Liver (tissue), 9 donors: ENCODE results near the gene MAPKAP1. TPM values are rescaled to one million over a fixed set of nuclear protein-coding genes. Genes with fewer than 3 reads are reported as not detected.
A peak's percentile ranks its signal among the peaks of the same experiment; 100 is the strongest.

Experiments used
- DNase-seq: peaks from one replicate; pipeline ENCODE4 v3.0.0-alpha.2; 2017; ENCODE audit warnings: low spot score
- H3K27ac ChIP-seq, 2 donors: one replicate each; pipeline ENCODE4 v1.7.0; 2013; ENCODE audit warnings: inconsistent platforms in 2 of 2, low read length in 2 of 2, control low read depth in 1 of 2, low read depth in 1 of 2, mild to moderate bottlenecking in 1 of 2
- H3K27me3 ChIP-seq, 4 donors: one replicate each; pipeline versions ENCODE4 v1.6.1 to v1.7.0; 2013; ENCODE audit warnings: low read length in 3 of 4, inconsistent platforms in 1 of 4, mild to moderate bottlenecking in 1 of 4, moderate library complexity in 1 of 4; ENCODE audit not compliant: control insufficient read depth in 4 of 4, insufficient read depth in 4 of 4
- H3K36me3 ChIP-seq, 4 donors: one replicate each; pipeline versions ENCODE4 v1.6.1 to v1.7.0; 2013; ENCODE audit warnings: low read length in 3 of 4, mild to moderate bottlenecking in 3 of 4, low read depth in 1 of 4, moderate library complexity in 1 of 4; ENCODE audit not compliant: control insufficient read depth in 4 of 4, insufficient read depth in 3 of 4
- H3K4me1 ChIP-seq, 4 donors: one replicate each; pipeline versions ENCODE4 v1.6.1 to v1.7.0; 2013; ENCODE audit warnings: low read length in 3 of 4, mild to moderate bottlenecking in 3 of 4, moderate library complexity in 1 of 4; ENCODE audit not compliant: control insufficient read depth in 4 of 4, insufficient read depth in 4 of 4
- H3K4me3 ChIP-seq, 3 donors: one replicate each; pipeline versions ENCODE4 v1.6.1 to v1.7.0; 2013; ENCODE audit warnings: low read length in 3 of 3, control low read depth in 1 of 3, low read depth in 1 of 3, mild to moderate bottlenecking in 1 of 3
- H3K9ac ChIP-seq, 2 donors: one replicate each; pipeline ENCODE4 v1.7.0; 2013; ENCODE audit warnings: low read length in 2 of 2, mild to moderate bottlenecking in 2 of 2, moderate library complexity in 2 of 2, control low read depth in 1 of 2, low read depth in 1 of 2
- H3K9me3 ChIP-seq, 4 donors: one replicate each; pipeline versions ENCODE4 v1.6.1 to v1.7.0; 2013; ENCODE audit warnings: low read length in 3 of 4; ENCODE audit not compliant: control insufficient read depth in 4 of 4
- EGR1 ChIP-seq, 2 donors: IDR thresholded peaks; 2 replicates each; pipeline ENCODE4 v1.6.1; 2016 to 2018; ENCODE audit warnings: antibody characterized with exemption in 2 of 2, low read depth in 2 of 2
- FOXA1 ChIP-seq: IDR thresholded peaks from 2 replicates; pipeline ENCODE4 v1.6.1; 2016; ENCODE audit warnings: antibody characterized with exemption
- FOXA2 ChIP-seq: IDR thresholded peaks from 2 replicates; pipeline ENCODE4 v1.6.1; 2016; ENCODE audit warnings: antibody characterized with exemption
- GABPA ChIP-seq, 2 donors: IDR thresholded peaks in 1 of 2; conservative IDR thresholded peaks in 1 of 2; 2 replicates each; pipeline ENCODE4 v1.6.1; 2016; ENCODE audit warnings: antibody characterized with exemption in 2 of 2, mild to moderate bottlenecking in 1 of 2, moderate library complexity in 1 of 2
- HNF4A ChIP-seq, 2 donors: conservative IDR thresholded peaks; 2 replicates each; pipeline ENCODE4 v1.6.1; 2016; ENCODE audit warnings: antibody characterized with exemption in 2 of 2, mild to moderate bottlenecking in 2 of 2
- HNF4G ChIP-seq: IDR thresholded peaks from 2 replicates; pipeline ENCODE4 v1.6.1; 2016; ENCODE audit warnings: antibody characterized with exemption
- JUND ChIP-seq, 2 donors: IDR thresholded peaks; 2 replicates each; pipeline ENCODE4 v1.6.1; 2016; ENCODE audit warnings: antibody characterized with exemption in 2 of 2
- NR2F2 ChIP-seq: IDR thresholded peaks from 2 replicates; pipeline ENCODE4 v1.6.1; 2016; ENCODE audit warnings: antibody characterized with exemption
- RAD21 ChIP-seq, 2 donors: IDR thresholded peaks; 2 replicates each; pipeline ENCODE4 v1.6.1; 2016; ENCODE audit warnings: antibody characterized with exemption in 2 of 2, mild to moderate bottlenecking in 2 of 2
- REST ChIP-seq: IDR thresholded peaks from 2 replicates; pipeline ENCODE4 v1.6.1; 2016; ENCODE audit warnings: antibody characterized with exemption, mild to moderate bottlenecking
- RXRA ChIP-seq, 2 donors: IDR thresholded peaks; 2 replicates each; pipeline ENCODE4 v1.6.1; 2017 to 2018; ENCODE audit warnings: antibody characterized with exemption in 2 of 2, mild to moderate bottlenecking in 1 of 2
- SP1 ChIP-seq: IDR thresholded peaks from 2 replicates; pipeline ENCODE4 v1.6.1; 2018; ENCODE audit warnings: antibody characterized with exemption, mild to moderate bottlenecking
- TAF1 ChIP-seq: conservative IDR thresholded peaks from 2 replicates; pipeline ENCODE4 v1.6.1; 2016; ENCODE audit warnings: antibody characterized with exemption, mild to moderate bottlenecking
- YY1 ChIP-seq: IDR thresholded peaks from 2 replicates; pipeline ENCODE4 v1.6.1; 2016; ENCODE audit warnings: antibody characterized with exemption, mild to moderate bottlenecking
- WGBS: extraction: QIAGEN DNeasy Blood & Tissue Kit; methylation state at CpG from one replicate; pipeline ENCODE4 v1.1.7; 2013; 5-methylcytosine and 5-hydroxymethylcytosine counted together
- polyA plus RNA-seq, 2 donors: library from polyadenylated mRNA; stranded (reverse) in 1 of 2; unstranded in 1 of 2; fragments of 200-250 nt in 1 of 2; fragments of >200 nt in 1 of 2; fragmentation: Nextera tagmentation in 1 of 2; extraction: Ambion mirVana in 1 of 2; gene quantifications; one replicate each; pipeline versions ENCODE4 v1.2.1 to v1.2.3, GENCODE V29; 2013 to 2015
- total RNA-seq, 2 donors: library from RNA; depleted of rRNA; stranded (reverse); fragments of >200 nt; gene quantifications; one replicate each; pipeline ENCODE4 v1.2.3, GENCODE V29; 2014
- TF ChIP-seq, protein P1 (sequence below): IDR thresholded peaks from 2 replicates; pipeline ENCODE4 v1.6.1; 2016; ENCODE audit warnings: antibody characterized with exemption
- TF ChIP-seq, protein P2 (sequence below): IDR thresholded peaks from 2 replicates; pipeline ENCODE4 v1.6.1; 2016; ENCODE audit warnings: antibody characterized with exemption
- TF ChIP-seq, protein P3 (sequence below): fragments of 150-350 bp; IDR thresholded peaks from 2 replicates; pipeline ENCODE4 v1.5.1; 2017; ENCODE audit warnings: improper control_type of control experiment, low read depth, low read length; ENCODE audit not compliant: missing input control
- TF ChIP-seq, protein P4 (sequence below): IDR thresholded peaks from 2 replicates; pipeline ENCODE4 v1.6.1; 2016; ENCODE audit warnings: antibody characterized with exemption
- donor health status: healthy.
- donor health status: healthy.
- donor health status: healthy.
- donor health status: healthy.
- donor health status: healthy.

The MAPKAP1 gene
- total and polyA plus RNA-seq, 4 donors = 23.6 to 55.9 (median 32.7) TPM

DNA sequence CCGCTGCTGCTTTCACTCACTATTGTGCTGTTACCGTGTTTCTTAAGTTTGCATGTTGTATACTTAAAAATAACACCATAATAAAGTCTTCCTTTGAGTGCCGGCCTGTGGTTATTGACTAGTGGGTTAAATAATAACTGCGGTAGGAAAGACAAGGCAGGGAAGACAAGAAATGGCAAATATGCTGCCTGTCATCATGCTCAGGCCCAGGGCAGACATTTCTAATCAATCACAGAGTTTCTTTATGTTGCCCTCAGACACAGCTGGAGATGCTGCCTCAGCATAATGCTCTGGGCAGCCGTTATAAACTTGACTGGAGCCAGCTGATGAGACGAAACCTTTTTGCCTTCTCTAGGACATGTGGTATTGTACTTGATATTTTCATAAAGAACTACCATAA, 230.4 kb downstream of the MAPKAP1 start:
- Histone ChIP-seq H3K27ac (peak overlapping the region in 1 of 2 donors; percentile 51), H3K36me3 (peaks cover 0 to 3% (median 1%) of the 10 kb centered on the region in 4 donors), H3K9ac (no peak overlapping the region), H3K27me3 (no peaks in the 10 kb centered on the region), H3K9me3 (no peaks in the 10 kb centered on the region), H3K4me1 (peaks cover 12 to 41% (median 27%) of the 10 kb centered on the region in 4 donors), H3K4me3 (no peak overlapping the region)
- WGBS = 53% methylated on average over 6 of the region's 6 CpGs
- DNase-seq = no peak
- TF ChIP-seq RXRA (IDR thresholded peaks at IDR 0.05) (peak; percentile 33 to 41), HNF4A (conservative IDR thresholded peaks at IDR 0.05) (peak; percentile 26 to 41), TAF1 (no peak), YY1 (peak; percentile 53), FOXA1 (no peak), SP1 (peak; percentile 19), RAD21 (IDR thresholded peaks at IDR 0.05) (peak in 1 of 2 donors; percentile 26)

DNA sequence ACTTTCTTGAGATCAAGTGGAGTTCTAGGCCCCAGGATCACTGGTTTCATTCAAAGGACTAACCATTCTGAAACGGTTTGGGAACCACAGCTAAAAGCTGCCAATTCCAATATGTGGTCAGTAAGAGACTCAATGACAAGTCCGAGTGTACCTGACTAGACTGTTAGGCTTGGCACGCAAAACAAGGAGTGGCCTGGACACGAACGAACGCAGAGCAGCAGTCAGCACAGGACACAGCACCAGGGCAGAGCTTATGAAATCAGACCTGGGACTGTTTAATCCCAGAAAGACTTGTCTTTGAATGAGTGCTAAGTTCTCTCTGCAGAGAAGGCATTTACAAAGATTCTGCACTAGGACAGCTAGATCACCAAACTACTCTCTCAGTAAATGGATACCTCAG, 231.6 kb downstream of the MAPKAP1 start:
- TF ChIP-seq, protein P1, sequence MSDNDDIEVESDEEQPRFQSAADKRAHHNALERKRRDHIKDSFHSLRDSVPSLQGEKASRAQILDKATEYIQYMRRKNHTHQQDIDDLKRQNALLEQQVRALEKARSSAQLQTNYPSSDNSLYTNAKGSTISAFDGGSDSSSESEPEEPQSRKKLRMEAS = peak; percentile 37
- TF ChIP-seq GABPA (IDR thresholded peaks at IDR 0.05 in 1 of 2, conservative IDR thresholded peaks at IDR 0.05 in 1 of 2) (no peak), FOXA2 (no peak), YY1 (peak; percentile 65), RAD21 (IDR thresholded peaks at IDR 0.05) (peak; percentile 45 to 62), TAF1 (peak; percentile 24), RXRA (IDR thresholded peaks at IDR 0.05) (peak; percentile 79 to 87), HNF4G (no peak), JUND (IDR thresholded peaks at IDR 0.05) (peak; percentile 37 to 71), EGR1 (IDR thresholded peaks at IDR 0.05; ENCODE audit: low read depth in 2 of 2) (no peak), SP1 (peak; percentile 59), HNF4A (conservative IDR thresholded peaks at IDR 0.05) (peak; percentile 69 to 80), NR2F2 (no peak), FOXA1 (peak; percentile 51), REST (peak; percentile 90)
- TF ChIP-seq, protein P2, sequence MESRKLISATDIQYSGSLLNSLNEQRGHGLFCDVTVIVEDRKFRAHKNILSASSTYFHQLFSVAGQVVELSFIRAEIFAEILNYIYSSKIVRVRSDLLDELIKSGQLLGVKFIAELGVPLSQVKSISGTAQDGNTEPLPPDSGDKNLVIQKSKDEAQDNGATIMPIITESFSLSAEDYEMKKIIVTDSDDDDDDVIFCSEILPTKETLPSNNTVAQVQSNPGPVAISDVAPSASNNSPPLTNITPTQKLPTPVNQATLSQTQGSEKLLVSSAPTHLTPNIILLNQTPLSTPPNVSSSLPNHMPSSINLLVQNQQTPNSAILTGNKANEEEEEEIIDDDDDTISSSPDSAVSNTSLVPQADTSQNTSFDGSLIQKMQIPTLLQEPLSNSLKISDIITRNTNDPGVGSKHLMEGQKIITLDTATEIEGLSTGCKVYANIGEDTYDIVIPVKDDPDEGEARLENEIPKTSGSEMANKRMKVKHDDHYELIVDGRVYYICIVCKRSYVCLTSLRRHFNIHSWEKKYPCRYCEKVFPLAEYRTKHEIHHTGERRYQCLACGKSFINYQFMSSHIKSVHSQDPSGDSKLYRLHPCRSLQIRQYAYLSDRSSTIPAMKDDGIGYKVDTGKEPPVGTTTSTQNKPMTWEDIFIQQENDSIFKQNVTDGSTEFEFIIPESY = peak; percentile 26
- TF ChIP-seq, protein P3, sequence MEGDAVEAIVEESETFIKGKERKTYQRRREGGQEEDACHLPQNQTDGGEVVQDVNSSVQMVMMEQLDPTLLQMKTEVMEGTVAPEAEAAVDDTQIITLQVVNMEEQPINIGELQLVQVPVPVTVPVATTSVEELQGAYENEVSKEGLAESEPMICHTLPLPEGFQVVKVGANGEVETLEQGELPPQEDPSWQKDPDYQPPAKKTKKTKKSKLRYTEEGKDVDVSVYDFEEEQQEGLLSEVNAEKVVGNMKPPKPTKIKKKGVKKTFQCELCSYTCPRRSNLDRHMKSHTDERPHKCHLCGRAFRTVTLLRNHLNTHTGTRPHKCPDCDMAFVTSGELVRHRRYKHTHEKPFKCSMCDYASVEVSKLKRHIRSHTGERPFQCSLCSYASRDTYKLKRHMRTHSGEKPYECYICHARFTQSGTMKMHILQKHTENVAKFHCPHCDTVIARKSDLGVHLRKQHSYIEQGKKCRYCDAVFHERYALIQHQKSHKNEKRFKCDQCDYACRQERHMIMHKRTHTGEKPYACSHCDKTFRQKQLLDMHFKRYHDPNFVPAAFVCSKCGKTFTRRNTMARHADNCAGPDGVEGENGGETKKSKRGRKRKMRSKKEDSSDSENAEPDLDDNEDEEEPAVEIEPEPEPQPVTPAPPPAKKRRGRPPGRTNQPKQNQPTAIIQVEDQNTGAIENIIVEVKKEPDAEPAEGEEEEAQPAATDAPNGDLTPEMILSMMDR = no peak
- TF ChIP-seq, protein P4, sequence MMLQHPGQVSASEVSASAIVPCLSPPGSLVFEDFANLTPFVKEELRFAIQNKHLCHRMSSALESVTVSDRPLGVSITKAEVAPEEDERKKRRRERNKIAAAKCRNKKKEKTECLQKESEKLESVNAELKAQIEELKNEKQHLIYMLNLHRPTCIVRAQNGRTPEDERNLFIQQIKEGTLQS = no peak
- 38% methylated on average over 6 of the region's 6 CpGs for WGBS
- Histone ChIP-seq H3K27me3 (no peaks in the 10 kb centered on the region), H3K36me3 (no peaks in the 10 kb centered on the region), H3K27ac (peak overlapping the region; percentile 48 to 65), H3K9me3 (no peaks in the 10 kb centered on the region), H3K9ac (no peak overlapping the region), H3K4me3 (no peak overlapping the region), H3K4me1 (peaks cover 20 to 53% (median 35%) of the 10 kb centered on the region in 4 donors)
- no peak for DNase-seq
